ENCODE results near the gene OGFOD1.

The OGFOD1 gene

GRCh38 chr16:56422896-56423441 is 28.4 kb upstream of the OGFOD1 start:
- peak overlapping the region; percentile 48 for H3K4me3 Mint-ChIP-seq
- no peaks in the 10 kb centered on the region for H3K27me3 Mint-ChIP-seq
- no peak overlapping the region for H3K27ac Mint-ChIP-seq
- no peaks in the 10 kb centered on the region for H3K9me3 Mint-ChIP-seq
- peaks cover 6% of the 10 kb centered on the region for H3K36me3 Mint-ChIP-seq (ENCODE audit: low read depth)
- H3K4me1 Mint-ChIP-seq = peaks cover 44% of the 10 kb centered on the region
- no peak for DNase-seq
- no peak for ATAC-seq

- Mint-ChIP-seq H3K4me1 (peaks cover 44% of the 10 kb centered on the region), H3K4me3 (peak overlapping the region; percentile 94), H3K27ac (peak overlapping the region; percentile 82), H3K36me3 (ENCODE audit: low read depth) (peaks cover 5% of the 10 kb centered on the region), H3K27me3 (no peaks in the 10 kb centered on the region), H3K9me3 (no peaks in the 10 kb centered on the region)
- DNase-seq = no peak
- no peak for ATAC-seq
These were observed 27.6 kb upstream of the OGFOD1 start for GRCh38 chr16:56423584-56424403.

- Mint-ChIP-seq H3K4me3 (peak overlapping the region; percentile 94), H3K36me3 (ENCODE audit: low read depth) (peaks cover 5% of the 10 kb centered on the region), H3K4me1 (peaks cover 44% of the 10 kb centered on the region), H3K9me3 (no peaks in the 10 kb centered on the region), H3K27ac (peak overlapping the region; percentile 82), H3K27me3 (no peaks in the 10 kb centered on the region)
- no peak for ATAC-seq
- no peak for DNase-seq
These were observed 27.0 kb upstream of the OGFOD1 start for GRCh38 chr16:56424404-56424764.

- ATAC-seq (peak; percentile 55), DNase-seq (peak; percentile 47)
- H3K27ac Mint-ChIP-seq = no peak overlapping the region
- H3K27me3 Mint-ChIP-seq = no peaks in the 10 kb centered on the region
- H3K4me1 Mint-ChIP-seq = peaks cover 44% of the 10 kb centered on the region
- peaks cover 5% of the 10 kb centered on the region for H3K36me3 Mint-ChIP-seq (ENCODE audit: low read depth)
- H3K9me3 Mint-ChIP-seq = no peaks in the 10 kb centered on the region
- H3K4me3 Mint-ChIP-seq = peak overlapping the region; percentile 94
These were observed 26.4 kb upstream of the OGFOD1 start for GRCh38 chr16:56424791-56425438.

GRCh38 chr16:56425439-56425832 is 25.9 kb upstream of the OGFOD1 start, which contains the start of gene AMFR:
TSS of gene AMFR (minus strand) at chr16:56425545. CDS start at chr16:56425327, 218 bp downstream.
- Mint-ChIP-seq H3K9me3 (no peaks in the 10 kb centered on the region), H3K4me1 (peaks cover 39% of the 10 kb centered on the region), H3K27me3 (no peaks in the 10 kb centered on the region), H3K4me3 (peak within 1 kb of the TSS; percentile 94), H3K27ac (peak within 1 kb of the TSS; percentile 82), H3K36me3 (ENCODE audit: low read depth) (peaks cover 1% of the 10 kb centered on the region)
- DNase-seq (peak; percentile 72), ATAC-seq (peak; percentile 96)

GRCh38 chr16:56426585-56426984 is 24.8 kb upstream of the OGFOD1 start:
- DNase-seq = no peak
- Mint-ChIP-seq H3K27ac (no peak overlapping the region), H3K27me3 (no peaks in the 10 kb centered on the region), H3K36me3 (ENCODE audit: low read depth) (peaks cover 9% of the 10 kb centered on the region), H3K4me3 (peak overlapping the region; percentile 72), H3K4me1 (peaks cover 31% of the 10 kb centered on the region), H3K9me3 (no peaks in the 10 kb centered on the region)
- ATAC-seq = no peak

- no peak for DNase-seq
- no peak for ATAC-seq
- Mint-ChIP-seq H3K9me3 (no peaks in the 10 kb centered on the region), H3K36me3 (ENCODE audit: low read depth) (peaks cover 15% of the 10 kb centered on the region), H3K4me1 (peaks cover 16% of the 10 kb centered on the region), H3K4me3 (no peak overlapping the region), H3K27me3 (no peaks in the 10 kb centered on the region), H3K27ac (no peak overlapping the region)
These were observed 23.3 kb upstream of the OGFOD1 start for GRCh38 chr16:56428091-56428490.

GRCh38 chr16:56436258-56436657 is 15.1 kb upstream of the OGFOD1 start:
- Mint-ChIP-seq H3K4me1 (peaks cover 3% of the 10 kb centered on the region), H3K4me3 (no peak overlapping the region), H3K27ac (no peak overlapping the region), H3K36me3 (ENCODE audit: low read depth) (peaks cover 38% of the 10 kb centered on the region), H3K27me3 (no peaks in the 10 kb centered on the region), H3K9me3 (no peaks in the 10 kb centered on the region)
- ATAC-seq (no peak), DNase-seq (no peak)

GRCh38 chr16:56438038-56438437 is 13.3 kb upstream of the OGFOD1 start:
- Mint-ChIP-seq H3K36me3 (ENCODE audit: low read depth) (peaks cover 44% of the 10 kb centered on the region), H3K4me1 (peaks cover 3% of the 10 kb centered on the region), H3K4me3 (no peak overlapping the region)

GRCh38 chr16:56447286-56447685 is 4.1 kb upstream of the OGFOD1 start:
- peaks cover 37% of the 10 kb centered on the region for H3K36me3 Mint-ChIP-seq (ENCODE audit: low read depth)
- H3K27ac Mint-ChIP-seq = peak overlapping the region; percentile 37
- peak overlapping the region; percentile 61 for H3K4me3 Mint-ChIP-seq
- H3K27me3 Mint-ChIP-seq = no peaks in the 10 kb centered on the region
- DNase-seq (no peak), ATAC-seq (no peak)
- peaks cover 40% of the 10 kb centered on the region for H3K4me1 Mint-ChIP-seq
- no peaks in the 10 kb centered on the region for H3K9me3 Mint-ChIP-seq

More at GRCh38 chr16:56438038-56438437, 13.3 kb upstream of the OGFOD1 start:
- ATAC-seq (no peak), DNase-seq (no peak)
- no peaks in the 10 kb centered on the region for H3K9me3 Mint-ChIP-seq
- H3K27ac Mint-ChIP-seq = no peak overlapping the region
- no peaks in the 10 kb centered on the region for H3K27me3 Mint-ChIP-seq

GRCh38 chr16:56448005-56448404 is 3.3 kb upstream of the OGFOD1 start:
- Mint-ChIP-seq H3K27ac (peak overlapping the region; percentile 64), H3K27me3 (no peaks in the 10 kb centered on the region), H3K9me3 (no peaks in the 10 kb centered on the region), H3K4me3 (peak overlapping the region; percentile 61), H3K36me3 (ENCODE audit: low read depth) (peaks cover 37% of the 10 kb centered on the region), H3K4me1 (peaks cover 47% of the 10 kb centered on the region)
- ATAC-seq = no peak
- DNase-seq = no peak

GRCh38 chr16:56450275-56450985 is 924 bp upstream of the OGFOD1 start:
- H3K27ac Mint-ChIP-seq = peak overlapping the region; percentile 93
- ATAC-seq (no peak), DNase-seq (no peak)
- peak overlapping the region; percentile 96 for H3K4me3 Mint-ChIP-seq
- no peaks in the 10 kb centered on the region for H3K9me3 Mint-ChIP-seq
- H3K27me3 Mint-ChIP-seq = no peaks in the 10 kb centered on the region
- peaks cover 53% of the 10 kb centered on the region for H3K4me1 Mint-ChIP-seq
- peaks cover 44% of the 10 kb centered on the region for H3K36me3 Mint-ChIP-seq (ENCODE audit: low read depth)

GRCh38 chr16:56451753-56452689 is 667 bp downstream of the OGFOD1 start:
- H3K4me3 Mint-ChIP-seq = peak overlapping the region; percentile 96
- H3K27ac Mint-ChIP-seq = peak overlapping the region; percentile 93
- H3K36me3 Mint-ChIP-seq (ENCODE audit: low read depth) = peaks cover 46% of the 10 kb centered on the region
- ATAC-seq = peak; percentile 25
- no peaks in the 10 kb centered on the region for H3K9me3 Mint-ChIP-seq
- H3K27me3 Mint-ChIP-seq = no peaks in the 10 kb centered on the region
- no peak for DNase-seq
- peaks cover 56% of the 10 kb centered on the region for H3K4me1 Mint-ChIP-seq

Measured in activated naive CD8-positive, alpha-beta T cell treated with anti-CD3 and anti-CD28 coated beads, Interleukin-2, amount 50 U/mL, for 24 hours (primary cell).